Left ventricle myocardium inferior (tissue), 1 donor: ENCODE data around the gene NFIB. TPM values are rescaled to one million over a fixed set of nuclear protein-coding genes. Genes with fewer than 3 reads are reported as not detected.

Experiments used
- DNase-seq: peaks from one replicate; pipeline ENCODE4 v3.0.0-alpha.2; 2020
- H3K27ac ChIP-seq: fragments of 200-600 bp; replicated peaks from 2 replicates; pipeline ENCODE4 v1.8.0; 2021
- H3K27me3 ChIP-seq: fragments of 200-600 bp; 2 replicates; pipeline ENCODE4 v1.8.0; 2021; ENCODE audit warnings: low read depth
- H3K36me3 ChIP-seq: fragments of 200-600 bp; 2 replicates; pipeline ENCODE4 v1.8.0; 2021
- H3K4me1 ChIP-seq: fragments of 200-600 bp; 2 replicates; pipeline ENCODE4 v1.8.0; 2021
- H3K4me3 ChIP-seq: fragments of 200-600 bp; 2 replicates; pipeline ENCODE4 v1.8.0; 2021; ENCODE audit warnings: mild to moderate bottlenecking, moderate library complexity
- H3K9me3 ChIP-seq: fragments of 200-600 bp; replicated peaks from 2 replicates; pipeline ENCODE4 v1.8.0; 2021
- CTCF ChIP-seq: fragments of 200-600 bp; IDR thresholded peaks from 2 replicates; pipeline ENCODE4 v1.8.0; 2021; ENCODE audit warnings: antibody characterized with exemption, mild to moderate bottlenecking, borderline replicate concordance
- intact Hi-C: fragments of 100-400 bp; cut with micrococcal nuclease; formaldehyde crosslinking; loops from one replicate; pipeline ENCODE4 v1.11.0; 2022
- total RNA-seq: library from RNA; stranded (reverse); fragmentation: NEBNext Ultra II Directional; extraction: Animal tissue kit (Norgen Biotek cat#: 25700); gene quantifications from one replicate; pipeline ENCODE4 v1.2.1, GENCODE V29; 2021
- donor health status: DM: no; HTN: yes; CAD: no; lungs with severe emphysema.

NFIB gene
- total RNA-seq, 1 donor from 2014 or later: 110 TPM

- no peak for TF ChIP-seq CTCF
- intact Hi-C loops: no loop called here
- Histone ChIP-seq H3K36me3 (no peaks in the 10 kb centered on the region), H3K4me3 (peak overlapping the region; percentile 51), H3K9me3 (no peaks in the 10 kb centered on the region), H3K27me3 (no peaks in the 10 kb centered on the region), H3K27ac (peak overlapping the region; percentile 96), H3K4me1 (peaks cover 60% of the 10 kb centered on the region)
- DNase-seq: peak; percentile 60
Observed at GRCh38 chr9:14344053-14344524, 30.1 kb upstream of the NFIB start.

GRCh38 chr9:14343261-14344031 is 29.5 kb upstream of the NFIB start:
- intact Hi-C loops: no loop called here
- peak overlapping the region; percentile 96 for H3K27ac ChIP-seq
- TF ChIP-seq CTCF: no peak
- no peak for DNase-seq
- no peaks in the 10 kb centered on the region for H3K36me3 ChIP-seq
- no peaks in the 10 kb centered on the region for H3K9me3 ChIP-seq
- peak overlapping the region; percentile 51 for H3K4me3 ChIP-seq
- H3K27me3 ChIP-seq: no peaks in the 10 kb centered on the region
- peaks cover 54% of the 10 kb centered on the region for H3K4me1 ChIP-seq

GRCh38 chr9:14342736-14343135 is 28.8 kb upstream of the NFIB start:
- TF ChIP-seq CTCF: no peak
- Histone ChIP-seq H3K4me3 (no peak overlapping the region), H3K27me3 (no peaks in the 10 kb centered on the region), H3K9me3 (no peaks in the 10 kb centered on the region), H3K36me3 (no peaks in the 10 kb centered on the region), H3K4me1 (peaks cover 54% of the 10 kb centered on the region), H3K27ac (peak overlapping the region; percentile 96)
- no peak for DNase-seq
- intact Hi-C loops: no loop called here

GRCh38 chr9:14341437-14342122 is 27.6 kb upstream of the NFIB start:
- H3K27ac ChIP-seq: peak overlapping the region; percentile 96
- no peak overlapping the region for H3K4me3 ChIP-seq
- intact Hi-C loops: no loop called here
- no peak for TF ChIP-seq CTCF
- H3K27me3 ChIP-seq: no peaks in the 10 kb centered on the region
- H3K9me3 ChIP-seq: no peaks in the 10 kb centered on the region
- DNase-seq: no peak
- no peaks in the 10 kb centered on the region for H3K36me3 ChIP-seq
- H3K4me1 ChIP-seq: peaks cover 47% of the 10 kb centered on the region

- Histone ChIP-seq H3K36me3 (no peaks in the 10 kb centered on the region), H3K9me3 (no peaks in the 10 kb centered on the region), H3K27ac (peak overlapping the region; percentile 96), H3K27me3 (no peaks in the 10 kb centered on the region), H3K4me1 (peaks cover 46% of the 10 kb centered on the region), H3K4me3 (no peak overlapping the region)
- no peak for DNase-seq
- intact Hi-C loops: no loop called here
- TF ChIP-seq CTCF: no peak
Observed at GRCh38 chr9:14340994-14341393, 27.1 kb upstream of the NFIB start.
